Panc1 (cell line): Measurements from ENCODE around the gene ANKRD22.

Experiments used
- CTCF ChIP-seq: fragments of 450-650 bp; IDR thresholded peaks from 2 replicates; pipeline ENCODE4 v1.5.1; 2017; ENCODE audit warnings: mild to moderate bottlenecking
- POLR2AphosphoS5 ChIP-seq: IDR thresholded peaks from 2 replicates; pipeline ENCODE4 v1.6.1; 2012; ENCODE audit warnings: mild to moderate bottlenecking, low read depth, low read length, moderate library complexity

- TF ChIP-seq CTCF (no peak), POLR2AphosphoS5 (no peak)
Observed at GRCh38 chr10:88895250-88895649, 43.6 kb upstream of the ANKRD22 start.
